ENCODE results near the gene GPR183.

DNA sequence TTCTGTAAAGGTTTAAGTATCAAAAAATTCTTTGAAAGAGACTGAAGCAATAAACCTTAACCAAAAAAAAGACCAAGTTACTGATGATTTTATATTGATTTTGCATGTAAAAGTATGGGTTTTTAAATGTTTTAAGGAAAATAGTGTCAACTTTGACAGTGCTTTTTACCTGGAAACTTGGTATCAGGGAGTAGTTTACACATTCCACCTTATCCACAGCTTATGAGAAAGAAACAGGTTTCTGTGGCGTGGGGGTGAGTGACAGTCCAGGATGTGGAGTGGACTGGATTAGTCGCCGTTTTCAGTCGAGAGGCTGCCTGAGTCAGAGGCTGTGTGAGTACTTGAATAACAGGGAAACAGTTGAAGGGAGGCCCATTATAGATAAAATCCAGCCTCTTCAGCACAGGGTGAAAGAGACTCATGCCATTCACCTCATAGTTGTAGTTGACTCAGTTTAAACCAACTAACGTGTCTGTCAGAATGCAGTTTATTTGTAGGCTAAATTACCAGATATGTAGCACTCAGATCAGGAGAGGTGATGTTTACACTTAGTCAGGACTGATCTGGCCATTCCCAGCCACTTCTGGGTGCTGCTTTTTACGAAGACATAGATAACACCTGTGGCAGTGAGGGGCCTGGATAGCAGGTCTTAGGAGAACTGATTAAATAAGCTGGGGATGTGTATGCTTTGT is 595 bp upstream of the GPR183 start:
- TF ChIP-seq, protein P1, sequence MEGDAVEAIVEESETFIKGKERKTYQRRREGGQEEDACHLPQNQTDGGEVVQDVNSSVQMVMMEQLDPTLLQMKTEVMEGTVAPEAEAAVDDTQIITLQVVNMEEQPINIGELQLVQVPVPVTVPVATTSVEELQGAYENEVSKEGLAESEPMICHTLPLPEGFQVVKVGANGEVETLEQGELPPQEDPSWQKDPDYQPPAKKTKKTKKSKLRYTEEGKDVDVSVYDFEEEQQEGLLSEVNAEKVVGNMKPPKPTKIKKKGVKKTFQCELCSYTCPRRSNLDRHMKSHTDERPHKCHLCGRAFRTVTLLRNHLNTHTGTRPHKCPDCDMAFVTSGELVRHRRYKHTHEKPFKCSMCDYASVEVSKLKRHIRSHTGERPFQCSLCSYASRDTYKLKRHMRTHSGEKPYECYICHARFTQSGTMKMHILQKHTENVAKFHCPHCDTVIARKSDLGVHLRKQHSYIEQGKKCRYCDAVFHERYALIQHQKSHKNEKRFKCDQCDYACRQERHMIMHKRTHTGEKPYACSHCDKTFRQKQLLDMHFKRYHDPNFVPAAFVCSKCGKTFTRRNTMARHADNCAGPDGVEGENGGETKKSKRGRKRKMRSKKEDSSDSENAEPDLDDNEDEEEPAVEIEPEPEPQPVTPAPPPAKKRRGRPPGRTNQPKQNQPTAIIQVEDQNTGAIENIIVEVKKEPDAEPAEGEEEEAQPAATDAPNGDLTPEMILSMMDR (IDR thresholded peaks at IDR 0.05), result no peak
- TF ChIP-seq POLR2A (IDR thresholded peaks at IDR 0.05), result no peak

Measured in vagina (tissue), 2 donors.